ENCODE data around the gene USP54. TPM values are rescaled to one million over a fixed set of nuclear protein-coding genes. Genes with fewer than 3 reads are reported as not detected.
A peak's percentile ranks its signal among the peaks of the same experiment; 100 is the strongest.

USP54 gene
- total RNA-seq, 1 experiment from 2014 or later: 29.9 TPM

GRCh38 chr10:73486601-73487000, 104.5 kb downstream of the USP54 start:
- Histone ChIP-seq H3K27me3 (no peaks in the 10 kb centered on the region), H3K4me3 (no peak overlapping the region), H3K4me1 (no peaks in the 10 kb centered on the region), H3K9me3 (replicated peaks) (no peaks in the 10 kb centered on the region), H3K36me3 (peaks cover 41% of the 10 kb centered on the region), H3K27ac (no peak overlapping the region)
- DNase-seq: no peak

DNA sequence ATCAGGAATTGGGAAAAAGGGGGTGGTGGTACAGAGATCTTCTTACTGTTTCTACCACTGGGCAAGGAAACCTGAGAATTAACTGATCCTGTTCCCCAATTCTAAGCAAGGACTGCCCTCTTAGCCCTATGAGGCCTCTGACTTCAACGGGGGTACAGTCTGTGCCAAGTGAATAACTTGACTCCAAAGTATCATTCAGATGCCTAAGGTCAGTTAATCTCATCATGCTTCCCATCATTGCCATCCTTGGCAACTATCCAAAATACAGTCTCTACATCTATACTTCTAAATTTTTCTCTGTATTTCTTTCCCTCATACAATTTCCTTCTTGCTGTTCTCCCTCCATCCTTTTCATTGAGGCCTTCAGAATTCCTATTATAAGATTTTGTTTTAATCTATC, 105.8 kb downstream of the USP54 start:
- no peaks in the 10 kb centered on the region for H3K27me3 ChIP-seq
- no peaks in the 10 kb centered on the region; the same call in 1 of the 2 replicates for H3K4me1 ChIP-seq
- peak in 1 of 2 experiments; percentile 19 for DNase-seq
- peaks cover 37% of the 10 kb centered on the region for H3K36me3 ChIP-seq
- H3K9me3 ChIP-seq (replicated peaks): no peaks in the 10 kb centered on the region
- no peak overlapping the region for H3K27ac ChIP-seq
- no peak overlapping the region for H3K4me3 ChIP-seq

GRCh38 chr10:73480158-73480557, 111.0 kb downstream of the USP54 start:
- no peaks in the 10 kb centered on the region; the same call in 1 of the 2 replicates for H3K4me1 ChIP-seq
- H3K4me3 ChIP-seq: no peak overlapping the region
- DNase-seq: no peak
- H3K9me3 ChIP-seq (replicated peaks): no peaks in the 10 kb centered on the region
- H3K27ac ChIP-seq: no peak overlapping the region
- no peaks in the 10 kb centered on the region for H3K27me3 ChIP-seq
- peaks cover 53% of the 10 kb centered on the region for H3K36me3 ChIP-seq

GRCh38 chr10:73478636-73479035, 112.5 kb downstream of the USP54 start:
- Histone ChIP-seq H3K9me3 (replicated peaks) (no peaks in the 10 kb centered on the region), H3K4me1 (no peaks in the 10 kb centered on the region; the same call in 1 of the 2 replicates), H3K4me3 (no peak overlapping the region), H3K27ac (no peak overlapping the region), H3K27me3 (no peaks in the 10 kb centered on the region), H3K36me3 (peaks cover 59% of the 10 kb centered on the region)
- no peak for DNase-seq

- no peak overlapping the region for H3K27ac ChIP-seq
- no peak for DNase-seq
- no peaks in the 10 kb centered on the region for H3K4me1 ChIP-seq
- H3K36me3 ChIP-seq: peaks cover 77% of the 10 kb centered on the region
- H3K9me3 ChIP-seq (replicated peaks): no peaks in the 10 kb centered on the region
- H3K4me3 ChIP-seq: no peak overlapping the region
- no peaks in the 10 kb centered on the region for H3K27me3 ChIP-seq
Measured at GRCh38 chr10:73471226-73471625, 119.9 kb downstream of the USP54 start.

- Histone ChIP-seq H3K27ac (no peak overlapping the region), H3K36me3 (peaks cover 84% of the 10 kb centered on the region), H3K27me3 (no peaks in the 10 kb centered on the region), H3K4me3 (no peak overlapping the region), H3K9me3 (replicated peaks) (no peaks in the 10 kb centered on the region), H3K4me1 (no peaks in the 10 kb centered on the region)
- DNase-seq: no peak
Measured at GRCh38 chr10:73469579-73469978, 121.6 kb downstream of the USP54 start.

DNA sequence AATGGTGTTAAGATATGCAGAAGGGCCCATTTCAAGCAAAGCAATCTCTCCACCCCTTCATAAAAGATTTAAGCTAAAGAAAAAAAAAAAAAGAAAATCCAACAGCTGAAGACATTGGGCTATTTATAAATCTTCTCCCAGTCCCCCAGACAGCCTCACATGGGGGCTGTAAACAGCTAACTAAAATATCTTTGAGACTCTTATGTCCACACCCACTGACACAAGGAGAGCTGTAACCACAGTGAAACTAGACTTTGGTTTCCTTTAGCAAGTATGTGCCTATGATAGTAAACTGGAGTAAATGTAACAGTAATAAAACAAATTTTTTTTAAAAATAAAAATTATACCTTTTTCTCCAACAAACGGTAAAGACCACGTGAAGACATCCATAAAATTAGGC, 123.9 kb downstream of the USP54 start:
- Histone ChIP-seq H3K9me3 (replicated peaks) (no peaks in the 10 kb centered on the region), H3K36me3 (peaks cover 84% of the 10 kb centered on the region), H3K4me1 (no peaks in the 10 kb centered on the region), H3K4me3 (no peak overlapping the region), H3K27ac (no peak overlapping the region), H3K27me3 (no peaks in the 10 kb centered on the region)
- no peak for DNase-seq

GRCh38 chr10:73465978-73466726, 125.0 kb downstream of the USP54 start:
- no peak overlapping the region for H3K27ac ChIP-seq

GRCh38 chr10:73460897-73461296, 130.2 kb downstream of the USP54 start:
- no peak for DNase-seq
- Histone ChIP-seq H3K4me3 (no peak overlapping the region), H3K9me3 (replicated peaks) (no peaks in the 10 kb centered on the region), H3K27ac (no peak overlapping the region), H3K4me1 (no peaks in the 10 kb centered on the region), H3K36me3 (peaks cover 47% of the 10 kb centered on the region), H3K27me3 (no peaks in the 10 kb centered on the region)

More at GRCh38 chr10:73465978-73466726, 125.0 kb downstream of the USP54 start:
- Histone ChIP-seq H3K9me3 (replicated peaks) (no peaks in the 10 kb centered on the region), H3K4me3 (no peak overlapping the region), H3K36me3 (peaks cover 76% of the 10 kb centered on the region), H3K4me1 (no peaks in the 10 kb centered on the region), H3K27me3 (no peaks in the 10 kb centered on the region)
- no peak for DNase-seq

DNA sequence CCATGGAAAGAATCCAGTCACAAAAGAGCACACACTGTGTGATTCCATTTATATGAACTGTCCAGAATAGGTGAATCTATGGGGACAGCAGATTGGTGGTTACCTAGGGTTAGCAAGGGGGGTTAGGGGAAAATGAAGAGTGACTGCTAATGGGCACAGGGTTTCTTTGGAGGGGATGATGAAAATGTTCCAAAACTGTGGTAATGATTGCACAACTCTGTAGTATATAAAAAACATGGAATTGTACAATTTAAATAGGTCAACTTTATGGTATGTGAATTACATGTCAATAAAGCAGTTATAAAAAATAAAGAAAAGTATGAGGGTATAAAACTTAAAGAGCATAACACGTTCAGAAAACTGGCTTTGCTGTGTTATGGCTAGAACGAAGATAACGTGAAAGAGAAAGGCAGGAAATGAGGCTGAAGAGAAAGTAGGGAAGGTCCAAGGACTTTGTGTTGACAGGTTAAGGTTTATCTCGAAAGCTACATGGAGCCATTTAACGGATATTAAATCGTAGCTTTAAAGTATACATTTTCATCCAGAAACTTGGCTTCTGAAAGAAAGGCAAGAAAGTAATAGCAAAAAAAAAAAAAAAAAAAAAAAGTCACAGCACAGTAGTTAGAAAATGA, 131.3 kb downstream of the USP54 start:
- Histone ChIP-seq H3K4me1 (no peaks in the 10 kb centered on the region), H3K36me3 (peaks cover 36% of the 10 kb centered on the region), H3K9me3 (replicated peaks) (no peaks in the 10 kb centered on the region), H3K4me3 (no peak overlapping the region), H3K27ac (no peak overlapping the region), H3K27me3 (no peaks in the 10 kb centered on the region)
- no peak for DNase-seq

DNA sequence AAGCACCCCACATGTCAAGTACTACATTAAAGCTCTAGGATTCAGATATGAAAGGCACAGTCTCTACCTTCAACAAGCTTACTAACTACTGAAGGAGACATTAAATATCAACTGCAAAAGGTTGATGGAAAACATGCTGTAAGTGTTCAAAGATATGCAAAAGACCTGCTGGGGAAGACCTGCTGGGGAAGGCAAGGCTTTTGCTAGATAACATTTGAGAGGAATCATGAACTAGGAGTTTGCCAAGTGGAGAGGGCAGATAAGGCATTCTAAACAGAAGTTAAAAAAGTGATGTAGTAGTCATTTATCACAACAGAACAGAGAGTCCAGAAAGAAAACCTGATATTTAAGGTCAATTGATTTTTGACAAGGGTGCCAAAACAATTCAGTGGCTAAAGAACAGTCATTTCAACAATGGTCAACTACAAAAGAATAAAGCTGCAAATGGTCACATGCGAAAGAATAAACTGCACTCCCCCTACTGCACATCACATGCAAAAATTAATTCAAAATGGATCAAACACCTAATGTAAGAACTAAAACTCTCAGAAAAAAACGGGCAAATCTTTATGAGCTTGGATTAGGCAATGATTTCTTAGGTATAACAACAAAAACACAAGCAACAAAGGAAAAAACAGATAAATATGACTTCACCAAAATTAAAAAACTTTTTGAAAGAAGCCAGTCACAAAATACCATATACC, 134.8 kb downstream of the USP54 start:
- no peak overlapping the region for H3K27ac ChIP-seq
- H3K27me3 ChIP-seq: no peaks in the 10 kb centered on the region
- DNase-seq: no peak
- H3K4me3 ChIP-seq: no peak overlapping the region
- H3K9me3 ChIP-seq (replicated peaks): no peaks in the 10 kb centered on the region
- peaks cover 28% of the 10 kb centered on the region for H3K36me3 ChIP-seq
- H3K4me1 ChIP-seq: no peaks in the 10 kb centered on the region

DNA sequence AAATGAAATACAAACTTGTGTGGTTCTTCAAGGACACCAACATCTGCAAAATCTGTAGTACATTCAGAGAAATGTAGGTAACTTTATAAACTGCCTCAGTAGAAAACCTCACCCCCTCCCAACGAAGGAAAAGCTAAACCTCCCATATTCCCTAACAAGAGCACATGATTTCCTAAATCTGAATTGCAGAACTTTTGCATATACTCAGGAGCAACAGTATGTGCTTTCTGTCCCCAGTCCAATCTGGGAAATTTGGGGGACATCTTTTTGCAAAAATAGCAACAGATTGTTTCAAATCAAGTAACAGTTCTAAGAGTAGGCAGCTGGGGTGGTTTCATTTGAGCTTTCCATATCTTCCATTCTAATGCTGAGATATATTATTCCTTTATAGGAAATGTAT, 142.0 kb downstream of the USP54 start:
- H3K4me1 ChIP-seq: no peaks in the 10 kb centered on the region
- no peaks in the 10 kb centered on the region for H3K27me3 ChIP-seq
- no peak overlapping the region for H3K27ac ChIP-seq
- H3K36me3 ChIP-seq: peaks cover 11% of the 10 kb centered on the region
- no peaks in the 10 kb centered on the region for H3K9me3 ChIP-seq (replicated peaks)
- no peak overlapping the region for H3K4me3 ChIP-seq
- no peak for DNase-seq

DNA sequence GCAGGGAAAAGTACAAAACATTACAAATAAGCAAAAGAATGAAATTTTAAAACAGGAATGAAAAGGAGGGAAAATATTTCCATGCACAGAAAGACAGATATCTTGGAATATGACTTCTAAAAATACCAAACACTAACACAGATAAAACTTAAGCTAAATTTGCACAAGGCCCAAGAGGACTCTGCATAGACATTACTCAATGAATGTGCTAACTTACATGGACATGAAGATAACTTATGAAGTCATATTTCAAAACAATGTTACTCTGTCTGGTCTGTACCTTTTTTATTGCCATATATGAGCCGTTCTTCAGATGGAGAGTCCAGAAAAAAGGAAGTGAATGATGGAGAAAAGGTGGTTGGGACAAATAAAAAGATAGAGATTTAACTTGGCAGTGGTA, 142.8 kb downstream of the USP54 start:
- Histone ChIP-seq H3K4me1 (no peaks in the 10 kb centered on the region), H3K36me3 (peaks cover 6% of the 10 kb centered on the region), H3K27ac (no peak overlapping the region), H3K9me3 (replicated peaks) (no peaks in the 10 kb centered on the region), H3K4me3 (no peak overlapping the region), H3K27me3 (no peaks in the 10 kb centered on the region)
- no peak for DNase-seq

Data from SJCRH30 (cell line).